M059J (cell line): Measurements from ENCODE around the gene DNAJB6. TPM values are rescaled to one million over a fixed set of nuclear protein-coding genes. Genes with fewer than 3 reads are reported as not detected.

ENCODE experiments used
- DNase-seq: peaks from one replicate; pipeline ENCODE4 v3.0.0-alpha.2; 2012; ENCODE audit warnings: low read depth
- total RNA-seq: library from RNA; depleted of rRNA; stranded (reverse); fragments of >200 nt; shearing (Covaris generic); gene quantifications from 2 replicates; pipeline ENCODE4 v1.2.3, GENCODE V29; 2014

The DNAJB6 gene
- total RNA-seq, 1 experiment from 2014 or later = 118 TPM

DNA sequence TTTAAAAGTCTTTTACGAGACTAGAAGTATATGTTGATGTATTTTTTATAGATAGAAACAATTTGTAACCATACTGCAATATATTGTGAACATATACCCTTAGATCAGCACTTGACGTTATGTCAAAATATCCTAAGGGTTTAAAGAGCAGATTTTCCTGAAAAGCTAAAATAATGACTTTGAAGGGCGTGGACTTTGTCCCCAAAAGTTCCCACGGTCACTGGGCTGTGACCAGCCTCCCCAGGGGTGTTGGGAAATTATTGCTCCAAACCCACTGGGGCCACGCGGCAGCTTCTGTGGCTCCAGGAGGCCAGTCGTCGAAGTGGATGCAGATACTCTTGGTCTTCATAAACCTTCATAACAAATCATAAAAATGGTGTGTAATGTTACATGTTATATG is 29.9 kb downstream of the DNAJB6 start:
- no peak for DNase-seq

DNA sequence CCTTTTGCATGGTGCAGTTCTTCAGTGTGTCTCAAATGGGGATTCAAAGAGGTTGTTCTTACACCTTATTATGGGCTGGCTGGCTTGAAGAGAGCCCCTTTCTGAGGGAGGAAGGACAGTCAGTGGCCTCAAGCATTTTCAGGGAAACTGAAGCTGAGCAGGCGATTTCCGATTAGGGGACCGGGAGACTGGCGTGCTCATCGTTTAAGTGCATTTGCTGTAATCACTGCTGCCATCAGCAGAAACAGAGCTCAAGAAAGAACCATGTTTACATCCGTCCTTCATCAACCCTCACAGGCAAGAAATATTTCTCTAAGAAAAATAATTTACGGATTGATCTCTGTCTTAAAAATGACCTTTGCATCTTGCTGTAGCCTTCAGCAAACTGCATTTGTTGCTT is 32.2 kb downstream of the DNAJB6 start:
- DNase-seq = no peak

DNA sequence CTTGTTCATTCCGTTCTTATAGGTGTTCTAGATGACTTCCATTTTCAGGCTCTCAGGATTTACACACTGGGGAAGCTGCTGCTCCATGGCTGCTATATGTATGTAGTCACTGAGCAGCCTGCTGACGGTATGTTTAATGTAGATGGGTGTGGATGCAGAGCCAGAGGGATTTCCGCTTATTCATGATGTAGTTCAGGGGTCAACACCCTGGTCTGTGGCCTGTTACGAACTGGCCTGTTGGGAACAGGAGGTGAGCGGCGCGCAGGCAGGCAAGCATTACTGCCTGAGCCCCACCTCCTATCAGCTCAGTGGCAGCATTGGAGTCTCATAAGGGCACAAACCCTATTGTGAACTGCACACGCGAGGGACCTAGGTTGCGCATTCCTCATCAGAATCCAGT is 33.9 kb downstream of the DNAJB6 start:
- no peak for DNase-seq

DNA sequence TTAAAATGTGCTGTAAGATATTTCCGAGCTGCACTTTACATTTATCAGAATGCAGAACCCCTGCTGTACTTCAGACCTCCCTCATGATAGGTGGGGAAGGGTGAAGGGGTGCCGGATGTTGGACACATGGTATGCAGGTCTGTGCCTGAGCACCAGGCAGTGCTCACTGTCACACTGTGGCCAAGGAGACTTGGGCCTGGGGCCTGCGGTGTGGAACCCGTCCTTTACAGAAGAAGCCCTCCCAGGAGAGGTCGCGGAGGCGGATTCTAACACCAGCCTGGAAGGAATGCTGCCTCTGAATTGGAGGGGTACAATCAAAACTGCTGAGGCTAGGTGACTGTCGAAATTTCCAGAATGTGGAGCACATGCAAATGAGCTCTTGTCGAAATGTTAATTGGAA is 34.5 kb downstream of the DNAJB6 start:
- DNase-seq = no peak

DNA sequence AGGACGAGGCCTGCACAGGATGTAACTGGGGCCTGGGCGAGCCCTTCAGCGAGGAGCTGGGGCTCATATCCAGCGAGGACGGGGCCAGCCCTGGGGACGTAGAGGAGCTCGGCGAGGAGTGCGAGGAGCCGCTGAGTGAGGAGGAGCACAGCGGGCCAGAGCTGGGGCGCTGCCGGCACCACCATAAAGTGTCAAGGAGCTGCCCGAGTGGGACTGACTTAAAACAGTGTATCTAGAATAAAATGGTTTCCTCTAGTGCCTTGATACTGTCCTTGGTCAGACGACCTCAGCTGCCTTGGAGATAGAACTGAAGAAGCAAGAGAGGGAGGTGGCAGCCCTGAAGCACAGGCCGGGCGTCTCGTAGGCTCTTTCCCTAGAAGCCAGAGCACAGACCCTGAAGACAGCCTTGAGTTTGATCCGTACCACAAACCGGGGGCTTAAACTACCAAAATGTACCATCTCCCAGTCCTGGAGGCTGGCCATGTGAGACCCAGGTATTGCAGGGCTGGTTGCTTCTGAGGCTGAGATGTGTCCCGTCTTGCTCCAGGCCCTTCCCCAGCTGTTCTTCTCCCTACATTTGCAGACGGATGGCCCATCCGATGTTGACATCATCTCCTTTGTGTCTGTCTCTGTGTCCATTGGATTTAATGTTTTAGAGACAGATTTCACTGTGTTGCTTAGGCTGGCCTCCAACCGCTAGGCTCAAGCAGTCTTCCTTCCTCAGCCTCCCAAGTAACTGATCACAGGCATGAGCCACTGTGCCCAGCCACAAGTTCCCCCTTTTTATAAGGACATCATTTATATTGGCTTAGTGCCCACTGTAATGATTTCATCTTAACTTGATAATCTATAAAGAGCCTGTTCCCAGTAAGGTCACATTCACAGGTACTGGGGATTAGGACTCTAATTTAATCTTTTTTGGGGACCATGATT is 35.8 kb downstream of the DNAJB6 start:
- no peak for DNase-seq

DNA sequence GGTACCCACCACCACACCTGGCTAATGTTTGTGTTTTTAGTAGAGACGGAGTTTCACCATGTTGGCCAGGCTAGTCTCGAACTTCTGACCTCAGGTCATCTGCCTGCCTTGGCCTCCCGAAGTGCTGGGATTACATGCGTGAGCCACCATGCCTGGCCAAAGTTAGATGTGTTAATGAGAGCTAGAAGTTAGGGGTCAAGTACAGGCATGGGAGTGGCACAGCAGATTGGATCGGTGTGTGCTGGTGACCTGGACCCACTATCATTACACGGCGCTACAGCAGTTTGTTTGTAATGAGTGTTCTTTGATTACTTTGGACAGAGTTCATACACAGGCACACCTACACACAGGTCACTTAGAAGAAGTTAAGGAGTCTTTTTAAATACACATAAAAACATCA is 36.7 kb downstream of the DNAJB6 start:
- no peak for DNase-seq

DNA sequence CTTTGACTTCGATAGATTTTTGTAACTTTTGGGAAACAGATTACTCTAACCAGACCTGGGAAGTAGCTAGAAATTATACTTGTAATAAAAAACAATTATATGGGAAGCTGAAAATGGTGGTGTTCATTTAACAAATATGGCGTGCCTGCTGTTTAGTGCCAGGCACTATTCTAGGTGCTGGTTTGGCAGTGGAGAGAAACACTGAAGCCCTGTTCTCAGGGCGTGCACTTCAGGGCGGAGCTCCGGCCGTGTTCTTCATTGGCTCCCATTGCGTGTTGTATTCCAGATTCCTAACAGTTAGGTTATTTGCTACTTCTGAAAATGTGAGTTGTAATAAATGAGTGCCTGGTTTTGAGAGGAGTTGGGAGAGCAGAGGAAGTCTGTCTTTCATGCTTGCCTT is 38.6 kb downstream of the DNAJB6 start:
- no peak for DNase-seq

DNA sequence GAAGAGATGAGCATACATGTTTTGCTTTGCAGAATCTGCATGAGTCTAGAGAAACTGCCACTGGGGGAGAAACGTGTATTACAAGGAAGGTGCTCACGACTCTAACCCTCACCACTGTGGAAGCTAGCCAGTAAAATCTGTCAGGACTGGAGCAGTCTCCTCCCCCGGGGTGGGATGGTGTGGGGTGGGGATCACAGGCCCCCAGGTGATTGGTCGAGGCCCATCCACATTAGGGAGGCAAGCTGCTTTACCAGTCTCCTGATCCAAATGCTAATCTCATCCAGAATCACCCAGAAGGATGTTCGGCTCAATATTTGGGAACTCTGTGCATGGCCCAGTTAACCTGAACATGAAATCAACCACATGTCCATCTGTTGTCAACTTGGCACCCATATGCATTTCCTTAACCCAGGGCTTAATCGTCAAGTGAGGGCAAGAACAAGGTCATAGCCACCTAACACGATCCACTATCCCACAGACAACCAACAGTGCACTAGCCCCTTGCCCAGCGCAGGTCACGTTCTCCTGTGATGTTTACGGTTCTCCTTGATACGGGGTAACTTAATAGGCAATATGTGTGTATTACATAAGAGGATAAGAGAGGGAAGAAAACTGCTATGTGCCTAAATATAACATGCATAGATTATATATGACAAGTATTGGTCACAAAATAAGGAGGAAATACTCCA is 40.8 kb downstream of the DNAJB6 start:
- no peak for DNase-seq

DNA sequence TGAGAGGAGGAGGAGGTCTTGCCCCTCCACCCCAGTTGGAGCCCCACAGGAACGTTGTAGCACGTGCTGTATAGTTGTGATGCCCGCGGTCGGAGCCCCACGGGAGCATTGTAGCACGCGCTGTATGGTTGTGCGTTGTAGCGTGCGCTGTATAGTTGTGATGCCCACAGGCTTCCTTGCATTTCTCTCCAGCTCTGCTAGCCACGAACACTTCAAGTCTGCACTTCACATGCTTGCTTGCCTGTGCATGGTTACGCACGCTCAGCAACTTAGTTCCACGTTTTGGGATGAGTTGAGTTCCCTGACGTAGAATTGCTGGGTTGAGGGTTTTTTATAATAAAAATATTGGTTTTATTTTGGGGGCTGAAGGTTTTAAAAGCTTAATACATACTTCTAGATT is 41.6 kb downstream of the DNAJB6 start:
- DNase-seq = no peak

DNA sequence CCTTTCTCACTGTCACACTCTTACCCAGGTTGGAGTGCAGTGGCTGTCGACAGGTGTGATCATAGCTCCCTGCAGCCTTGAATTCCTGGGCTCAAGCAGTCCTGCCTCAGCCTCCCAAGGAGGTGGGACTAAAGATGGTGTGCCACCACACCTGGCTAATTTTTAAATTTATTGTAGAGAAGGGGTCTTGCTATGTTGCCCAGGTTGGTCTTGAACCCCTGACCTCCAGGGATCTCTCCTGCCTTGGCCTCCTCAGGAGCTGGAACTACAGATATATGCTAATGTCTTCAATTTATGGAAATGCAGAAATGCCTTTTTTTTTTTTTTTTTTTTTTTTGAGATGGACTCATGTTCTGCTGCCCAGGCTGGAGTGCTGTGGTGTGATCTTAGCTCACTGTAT is 42.7 kb downstream of the DNAJB6 start:
- DNase-seq = no peak

DNA sequence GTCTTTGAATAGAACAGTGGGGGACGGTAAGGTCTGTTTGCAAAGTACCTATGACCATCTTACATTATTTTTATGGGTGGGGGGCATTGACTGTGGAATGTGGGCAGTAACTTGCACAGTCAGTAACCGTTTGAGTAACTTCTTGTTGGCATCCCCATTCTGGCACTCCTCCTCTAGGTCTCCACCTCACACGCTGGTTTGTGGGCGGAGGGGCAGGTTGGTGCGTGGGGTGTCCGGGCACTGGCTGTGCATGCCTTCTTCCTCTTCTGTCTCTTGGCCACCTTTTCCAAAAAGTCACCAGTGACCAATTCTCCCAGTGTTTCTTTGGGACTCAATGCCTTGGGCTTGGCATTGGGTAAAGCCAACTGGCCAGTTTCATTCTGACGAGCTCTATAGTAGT is 43.6 kb downstream of the DNAJB6 start:
- DNase-seq = no peak

DNA sequence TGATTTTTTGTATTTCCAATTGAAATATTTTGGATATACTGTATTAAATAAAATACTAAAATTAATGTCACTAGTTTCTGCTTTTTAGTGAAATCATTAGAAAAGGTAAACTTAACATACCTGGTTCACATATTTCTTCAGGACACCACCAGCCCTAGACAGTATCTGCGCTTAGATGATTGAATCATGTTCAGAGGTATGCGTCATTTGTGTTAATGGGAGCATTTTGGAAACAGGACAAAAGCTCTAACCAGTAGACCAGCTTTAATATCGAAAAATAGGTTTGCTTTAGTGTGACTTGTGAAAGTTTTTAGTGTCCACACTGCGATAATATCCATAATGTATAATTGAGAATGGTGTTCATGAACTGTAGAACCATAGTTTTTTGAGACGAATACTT is 47.1 kb downstream of the DNAJB6 start:
- DNase-seq = no peak

DNA sequence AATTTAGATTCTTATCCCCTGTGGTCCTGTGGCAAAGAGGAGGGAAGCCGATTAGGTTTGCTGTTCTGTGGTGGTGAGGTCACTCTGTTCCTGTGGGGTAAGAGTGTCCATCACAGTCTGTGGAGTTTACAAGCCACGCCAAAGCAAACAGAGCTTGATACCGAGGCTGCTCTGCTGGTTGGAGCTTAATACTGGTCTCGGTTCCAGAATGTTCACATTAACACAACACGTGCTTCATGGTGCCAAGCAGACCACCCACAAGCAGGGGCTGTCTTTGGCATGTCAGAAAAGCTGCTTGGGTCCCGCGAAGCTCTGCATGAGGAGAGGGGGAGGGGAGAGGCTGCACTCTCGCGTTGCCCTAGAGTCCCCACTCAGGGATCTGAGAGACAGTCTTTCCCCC is 47.5 kb downstream of the DNAJB6 start:
- DNase-seq = no peak

DNA sequence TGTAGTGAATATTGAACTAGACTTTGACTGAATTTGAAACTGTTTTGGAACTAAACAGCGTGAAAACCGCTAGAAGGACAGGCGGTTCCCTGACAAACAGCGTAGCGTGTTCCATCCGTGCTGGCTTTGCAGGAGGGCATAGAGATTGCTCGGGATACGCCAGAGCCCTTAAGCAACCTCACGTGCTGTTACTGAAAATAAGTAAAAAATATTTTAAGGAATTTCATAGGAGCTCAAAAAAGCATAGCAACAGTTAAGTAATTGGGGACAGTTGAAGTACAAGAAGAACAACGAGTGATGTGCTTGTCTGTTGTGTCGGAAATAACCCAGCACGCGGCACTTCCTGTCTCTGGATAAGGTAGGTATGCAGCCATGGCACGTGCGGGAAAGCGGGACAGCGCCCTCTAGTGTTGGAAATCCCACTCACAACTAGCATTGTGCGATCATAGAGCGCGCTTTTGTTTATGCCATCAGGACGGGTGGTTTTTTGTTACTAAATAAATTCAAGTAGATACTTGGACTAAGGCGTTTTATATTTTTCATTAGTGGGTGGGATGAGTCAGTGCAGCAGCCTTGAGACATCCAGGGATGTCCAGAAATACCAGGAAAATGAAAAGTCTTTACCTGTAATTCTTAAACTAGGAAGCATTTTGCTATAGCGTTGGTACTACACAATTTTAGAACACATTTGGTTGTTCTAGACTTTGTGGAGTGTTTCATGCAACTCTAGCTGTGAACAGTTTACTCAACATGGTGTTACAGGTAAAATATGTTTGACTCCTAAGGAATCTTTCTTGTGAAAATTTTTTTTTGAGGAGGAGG is 50.4 kb downstream of the DNAJB6 start:
- DNase-seq = peak; percentile 55

DNA sequence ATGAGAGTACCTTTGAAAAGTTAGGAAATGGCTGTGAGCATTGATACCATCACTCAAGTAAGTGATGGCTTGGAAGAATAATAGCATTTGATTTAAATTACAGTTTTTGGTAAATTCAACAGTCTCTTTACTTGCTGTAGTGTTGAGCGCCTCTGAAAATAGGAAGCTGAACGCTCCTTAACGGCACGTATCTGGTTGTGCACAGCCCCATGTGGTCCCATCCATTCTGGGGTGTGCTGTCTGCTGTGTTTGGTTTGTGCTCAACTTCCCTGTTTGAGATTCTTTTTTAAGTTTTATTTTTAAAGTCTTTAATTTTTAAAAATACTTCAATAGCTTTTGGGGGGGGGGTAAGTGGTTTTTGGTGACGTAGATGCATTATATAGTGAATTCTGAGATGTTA is 51.5 kb downstream of the DNAJB6 start:
- DNase-seq = no peak

DNA sequence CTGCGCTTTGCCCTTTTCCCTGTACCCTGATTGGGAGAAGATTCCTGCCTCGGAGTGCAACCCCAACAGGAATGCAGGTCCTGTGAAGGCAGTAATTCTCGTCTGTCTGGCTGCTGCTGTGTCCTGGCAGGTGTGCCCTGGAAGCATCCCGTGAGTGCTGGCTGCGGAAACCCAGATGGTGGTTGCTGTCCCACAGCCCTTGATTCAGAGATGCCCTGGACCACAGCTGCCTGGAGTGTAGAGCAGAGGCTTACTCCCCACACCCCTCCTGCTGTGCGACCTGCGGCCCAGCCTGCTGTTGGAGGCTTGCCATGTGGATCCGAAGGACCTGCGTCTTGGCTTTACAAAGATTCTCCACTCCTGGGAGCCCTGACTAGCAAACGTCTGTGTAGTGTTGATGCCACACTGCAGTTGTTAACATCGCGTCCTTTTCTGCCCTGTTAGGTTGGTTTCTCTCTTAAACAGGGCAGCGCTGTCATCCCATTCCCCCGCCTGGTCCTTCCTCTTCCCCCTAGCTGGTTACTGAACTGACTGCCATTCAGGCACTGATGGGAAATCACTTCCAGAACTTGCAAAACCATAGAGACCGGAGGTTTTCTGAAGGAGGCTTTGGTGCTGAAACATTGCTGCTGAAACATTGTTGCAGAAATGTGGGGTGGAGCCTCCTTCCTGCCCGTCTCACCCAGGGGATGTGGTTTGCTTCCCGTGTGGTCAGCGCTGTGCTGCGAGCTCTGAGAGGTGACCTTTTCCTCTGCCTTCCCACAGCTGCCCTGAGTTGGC is 53.3 kb downstream of the DNAJB6 start:
- peak; percentile 59 for DNase-seq

DNA sequence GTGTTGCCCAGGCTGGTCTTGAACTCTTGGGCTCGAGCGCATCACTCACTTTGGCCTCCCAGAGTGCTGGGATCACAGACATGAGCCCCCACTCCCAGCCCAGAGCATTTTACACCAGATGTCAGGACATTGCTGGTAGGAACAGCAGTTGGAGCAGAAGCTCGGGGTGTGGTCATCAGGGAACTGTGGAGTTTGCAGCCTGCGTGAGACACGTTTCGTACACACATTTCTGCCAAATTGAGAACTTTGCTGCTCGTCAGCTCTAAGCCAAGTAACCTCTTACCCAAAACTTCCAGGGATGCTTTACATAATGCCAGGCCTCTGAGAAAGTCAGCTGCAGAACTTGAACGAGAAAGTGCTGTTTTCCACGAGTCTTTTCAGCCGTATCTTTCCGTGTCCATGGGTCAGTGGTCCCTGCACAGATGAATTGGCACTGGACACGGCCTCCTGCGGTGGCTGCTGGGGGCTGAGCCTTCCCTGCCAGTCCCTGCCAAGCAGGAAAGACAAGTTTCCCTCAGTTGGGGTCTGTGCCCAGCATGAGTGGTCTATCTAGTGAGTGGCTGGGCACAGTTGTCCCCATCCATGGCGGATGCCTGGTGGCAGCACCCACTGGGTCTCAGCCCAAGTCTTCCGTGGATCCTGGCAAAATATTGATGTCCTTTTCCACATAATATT is 54.4 kb downstream of the DNAJB6 start:
- no peak for DNase-seq

DNA sequence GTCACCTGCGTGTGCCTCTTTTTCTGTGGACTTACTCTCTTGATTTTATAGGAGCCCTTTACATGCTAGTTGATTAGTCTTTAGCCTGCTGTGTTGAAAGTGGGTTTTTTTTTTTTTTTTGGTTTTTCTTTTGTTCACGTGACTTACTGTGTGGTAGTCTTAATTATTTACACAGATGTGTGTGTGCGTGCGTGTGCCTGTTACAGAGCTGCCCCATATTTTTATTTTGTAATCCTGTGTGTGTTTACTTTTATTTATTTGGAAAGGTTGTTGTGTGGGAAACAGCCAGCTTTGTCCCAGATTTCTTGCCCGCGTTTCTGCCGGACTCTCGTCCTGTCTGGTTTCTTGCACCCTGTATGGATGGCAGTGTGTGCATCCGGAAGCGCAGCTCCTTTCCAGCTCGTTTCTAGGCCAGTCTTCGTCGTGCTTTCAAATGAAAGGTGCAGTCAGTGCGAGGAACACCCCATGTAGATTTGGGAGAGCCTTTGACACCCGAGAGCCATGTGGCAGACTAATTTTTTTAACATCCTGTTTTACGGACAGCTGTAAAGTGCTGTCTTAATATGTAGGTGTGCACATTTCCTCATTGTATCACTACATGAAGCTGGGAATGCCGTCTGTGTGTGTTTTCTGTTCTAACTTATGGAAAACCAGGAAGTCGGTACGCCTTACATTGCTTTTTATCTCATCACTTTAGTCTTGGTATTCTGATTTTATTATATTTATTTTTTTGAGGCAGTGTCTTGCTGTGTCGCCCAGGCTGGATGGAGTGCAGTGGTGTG is 55.6 kb downstream of the DNAJB6 start:
- DNase-seq = no peak

DNA sequence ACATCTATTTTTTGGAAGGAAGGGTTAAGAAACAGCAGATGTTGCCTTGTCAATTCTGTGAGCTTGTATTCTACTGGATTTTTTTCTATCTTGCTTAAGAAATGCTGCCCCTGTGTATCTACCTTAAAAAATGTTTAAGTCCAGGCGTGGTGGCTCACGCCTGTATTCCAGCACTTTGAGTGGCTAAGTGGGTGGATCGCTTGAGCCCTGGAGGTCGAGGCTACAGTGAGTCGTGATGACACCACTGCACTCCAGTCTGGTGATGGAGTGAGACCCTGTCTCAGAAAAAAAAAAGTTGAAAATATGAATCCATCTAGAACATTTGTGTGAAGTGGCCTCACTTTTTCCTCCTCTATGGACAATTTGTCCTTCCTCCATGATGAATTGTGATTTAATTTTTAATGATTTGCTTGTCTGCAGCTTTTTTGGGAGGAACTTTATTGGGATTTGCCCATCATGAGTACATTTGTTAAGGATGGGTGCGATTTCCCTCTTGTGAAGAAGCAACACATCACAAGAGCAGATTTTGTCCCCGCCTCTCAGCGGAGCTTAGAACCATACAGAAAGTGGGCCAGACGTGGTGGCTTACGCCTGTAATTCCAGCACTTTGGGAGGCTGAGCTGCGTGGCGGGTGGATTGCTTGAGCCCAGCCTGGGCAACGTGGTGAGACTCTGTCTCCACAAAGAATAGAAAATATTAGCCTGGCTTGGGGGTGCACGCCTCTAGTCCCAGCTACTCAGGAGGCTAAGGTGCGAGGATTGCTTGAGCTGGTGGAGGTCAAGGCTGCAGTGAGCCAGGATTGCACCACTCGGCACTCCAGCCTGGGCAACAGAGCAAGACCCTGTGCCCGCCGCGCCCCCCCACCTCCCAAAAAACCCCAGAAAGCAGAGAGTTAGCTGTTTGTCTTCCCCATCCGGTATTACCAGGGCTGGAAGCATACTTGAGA is 57.7 kb downstream of the DNAJB6 start:
- no peak for DNase-seq
